Activated naive CD4-positive, alpha-beta T cell treated with anti-CD3 and anti-CD28 coated beads for 36 hours (primary cell): ENCODE results near the gene SRRM2. TPM values are rescaled to one million over a fixed set of nuclear protein-coding genes. Genes with fewer than 3 reads are reported as not detected.

ENCODE experiments used
- CTCF ChIA-PET: fragments of 350-600 bp; sonication (Branson Sonifier 250); formaldehyde crosslinking; loops from one replicate; lab custom pipeline; 2021; ENCODE audit warnings: antibody characterized with exemption; lab: Charles Lee
- DNase-seq: peaks from one replicate; pipeline ENCODE4 v3.0.0-alpha.2; 2020
- H3K27ac Mint-ChIP-seq: one replicate; pipeline ENCODE4 v1.8.0; 2021; ENCODE audit warnings: mild to moderate bottlenecking, mixed read lengths
- H3K27me3 Mint-ChIP-seq: one replicate; pipeline ENCODE4 v1.8.0; 2021; ENCODE audit warnings: low read depth, mixed read lengths
- H3K36me3 Mint-ChIP-seq: one replicate; pipeline ENCODE4 v1.8.0; 2021; ENCODE audit warnings: low read depth, mixed read lengths
- H3K4me1 Mint-ChIP-seq: one replicate; pipeline ENCODE4 v1.8.0; 2021; ENCODE audit warnings: low read depth, mixed read lengths
- H3K4me3 Mint-ChIP-seq: one replicate; pipeline ENCODE4 v1.8.0; 2021; ENCODE audit warnings: mild to moderate bottlenecking, moderate library complexity, mixed read lengths
- H3K9me3 Mint-ChIP-seq: one replicate; pipeline ENCODE4 v1.8.0; 2021; ENCODE audit warnings: mixed read lengths
- intact Hi-C: fragments of 100-400 bp; cut with micrococcal nuclease; formaldehyde crosslinking; loops from one replicate; pipeline ENCODE4 v1.15.1; 2023
- total RNA-seq, 2 experiments: library from RNA; stranded (reverse); gene quantifications; one replicate each; pipeline ENCODE4 v1.2.3, GENCODE V29; 2021

Gene SRRM2
- total RNA-seq, 2 experiments from 2014 or later = 607 to 649 TPM

DNA sequence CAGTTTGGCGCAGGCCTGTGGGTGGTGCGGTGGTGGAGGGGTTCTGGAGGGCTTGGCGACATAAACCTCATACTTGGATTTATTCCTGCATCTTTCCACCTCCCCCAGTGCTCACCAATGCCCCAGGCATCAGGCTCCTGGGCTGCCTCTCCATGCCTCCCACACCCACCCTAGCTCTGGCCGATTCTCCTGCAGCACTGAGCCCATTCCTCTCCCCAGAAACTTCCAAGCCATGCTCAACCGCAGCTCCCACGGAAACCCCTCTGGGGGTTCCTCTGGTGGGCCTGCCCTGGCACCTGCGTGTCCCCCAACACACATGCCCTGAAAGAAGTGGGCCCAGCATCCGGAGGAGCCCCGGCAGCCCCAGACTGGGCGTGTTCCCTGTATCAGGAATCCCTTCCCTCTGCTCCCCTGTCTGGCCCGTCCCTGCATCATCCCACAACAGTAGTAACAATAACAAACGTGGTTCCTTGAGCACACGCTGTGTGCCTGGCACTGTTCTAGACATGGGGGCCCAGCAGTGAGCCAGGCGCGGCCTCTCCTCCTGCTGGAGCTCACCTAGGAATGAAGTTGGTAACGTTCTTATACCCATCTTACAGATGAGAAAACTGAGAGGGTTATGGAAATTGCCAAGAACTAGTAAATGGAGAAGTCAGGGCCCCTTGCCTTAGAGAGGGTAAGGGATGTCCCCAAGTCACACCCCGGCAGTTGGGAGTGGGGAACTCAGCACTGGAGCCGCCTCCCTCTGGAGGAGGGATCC, 66.9 kb downstream of the SRRM2 start:
- DNase-seq = no peak
- H3K4me3 Mint-ChIP-seq = no peak overlapping the region
- intact Hi-C loops = no loop called here
- CTCF ChIA-PET = no interaction called here
- H3K36me3 Mint-ChIP-seq = no peaks in the 10 kb centered on the region
- no peaks in the 10 kb centered on the region for H3K27me3 Mint-ChIP-seq
- no peak overlapping the region for H3K27ac Mint-ChIP-seq
- no peaks in the 10 kb centered on the region for H3K9me3 Mint-ChIP-seq
- H3K4me1 Mint-ChIP-seq = no peaks in the 10 kb centered on the region

DNA sequence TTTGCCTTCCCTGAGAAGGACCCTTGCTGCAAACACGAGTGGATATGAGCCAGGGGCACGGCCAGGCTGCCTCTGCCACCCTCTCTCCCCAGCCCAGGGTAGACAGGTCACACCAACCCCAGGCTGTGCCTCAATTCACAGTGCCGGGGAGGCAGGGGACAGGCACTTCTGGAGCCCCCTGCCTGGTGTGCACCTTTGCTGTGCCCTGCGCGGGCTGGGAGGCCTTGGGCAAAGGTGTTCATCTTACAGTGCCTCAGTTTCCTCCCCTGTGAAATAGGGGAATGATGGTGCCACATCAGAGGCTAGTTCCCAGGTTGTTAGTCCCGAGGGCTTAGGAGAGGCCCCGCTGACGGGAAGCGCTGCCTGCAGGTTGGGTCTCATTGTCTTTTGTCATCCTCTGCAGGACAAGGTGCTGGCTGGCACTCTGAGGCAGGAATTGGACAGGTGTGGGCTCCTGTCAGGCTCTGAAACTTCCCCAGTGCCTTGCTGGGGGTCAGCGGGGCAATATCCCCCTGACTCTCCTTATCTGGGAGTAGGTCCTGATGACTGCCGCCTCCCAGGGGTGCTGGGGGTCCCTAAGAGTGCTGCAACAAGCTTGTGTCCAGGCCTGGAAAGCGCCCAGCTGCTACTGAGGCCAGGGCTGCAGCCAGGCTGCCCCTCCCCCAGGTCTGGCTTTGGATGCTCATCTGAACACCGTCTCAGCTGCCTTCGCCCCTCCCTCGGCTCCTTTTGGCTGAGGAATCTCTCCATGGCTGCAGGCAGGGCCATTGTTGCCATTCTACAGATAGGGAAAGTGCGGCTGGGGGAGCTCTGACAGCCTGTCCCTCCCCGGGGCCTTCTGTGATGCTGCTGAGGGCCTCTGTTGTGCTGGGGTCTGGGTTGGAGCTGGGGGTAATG, 67.7 kb downstream of the SRRM2 start:
- H3K9me3 Mint-ChIP-seq = no peaks in the 10 kb centered on the region
- intact Hi-C loops = no loop called here
- no peak overlapping the region for H3K27ac Mint-ChIP-seq
- no peaks in the 10 kb centered on the region for H3K27me3 Mint-ChIP-seq
- no peak for DNase-seq
- no peaks in the 10 kb centered on the region for H3K36me3 Mint-ChIP-seq
- CTCF ChIA-PET = no interaction called here
- H3K4me1 Mint-ChIP-seq = no peaks in the 10 kb centered on the region
- H3K4me3 Mint-ChIP-seq = no peak overlapping the region

Other genes with a start within 250 kb of the SRRM2 start
- gene ATP6V0C, start 238.7 kb upstream of the SRRM2 start, total RNA-seq = 10 to 100 TPM; 81.9 TPM
- 10 to 100 TPM; 15.3 to 18.6 TPM for gene AMDHD2, start 232.3 kb upstream of the SRRM2 start, total RNA-seq
- under 1 TPM in 1 of 2 experiments, not detected in 1; 0.17 TPM for gene CEMP1, start 221.2 kb upstream of the SRRM2 start, total RNA-seq
- gene PDPK1, start 214.6 kb upstream of the SRRM2 start, total RNA-seq = 10 to 100 TPM; 26.6 to 27.8 TPM
- 10 to 100 TPM; 21.8 to 24.1 TPM for gene KCTD5, start 70.1 kb upstream of the SRRM2 start, total RNA-seq
- 1 to 10 TPM; 1.7 to 2.4 TPM for gene PRSS27, start 32.4 kb upstream of the SRRM2 start, total RNA-seq
- 100 to 1,000 TPM; 177 to 189 TPM for gene ELOB, start 24.6 kb downstream of the SRRM2 start, total RNA-seq
- under 1 TPM; 0.12 to 0.17 TPM for gene PRSS33, start 34.9 kb downstream of the SRRM2 start, total RNA-seq
- not detected for gene PRSS41, start 45.8 kb downstream of the SRRM2 start, total RNA-seq
- gene PRSS21, start 64.6 kb downstream of the SRRM2 start, total RNA-seq = 1 to 10 TPM; 3.3 to 4.1 TPM
- under 1 TPM; 0.22 to 0.64 TPM for gene ZG16B, start 77.7 kb downstream of the SRRM2 start, total RNA-seq
- not detected for gene PRSS22, start 105.5 kb downstream of the SRRM2 start, total RNA-seq
- 10 to 100 TPM; 12.7 to 15.2 TPM for gene FLYWCH2, start 130.6 kb downstream of the SRRM2 start, total RNA-seq
- 10 to 100 TPM; 33.5 to 35.4 TPM for gene FLYWCH1, start 159.3 kb downstream of the SRRM2 start, total RNA-seq
- not detected for gene KREMEN2, start 211.6 kb downstream of the SRRM2 start, total RNA-seq
- 10 to 100 TPM; 25.8 to 28.2 TPM for gene PAQR4, start 216.7 kb downstream of the SRRM2 start, total RNA-seq
- 100 to 1,000 TPM; 128 to 136 TPM for gene PKMYT1, start 227.8 kb downstream of the SRRM2 start, total RNA-seq